Gastrocnemius medialis (tissue), 4 donors: ENCODE measurements around the gene PRKCE. TPM values are rescaled to one million over a fixed set of nuclear protein-coding genes. Genes with fewer than 3 reads are reported as not detected.

Source experiments
- ATAC-seq, 2 donors: fragments of 150-250 bp; one replicate each; pipeline ENCODE4 v1.9.1; 2016
- DNase-seq, 2 donors: peaks; one replicate each; pipeline ENCODE4 v3.0.0-alpha.2; 2019
- H3K27ac ChIP-seq, 4 donors: fragments of 200-600 bp; sonication (generic); 1 replicate in 1 of 4; 2 replicates in 3 of 4; pipeline ENCODE4 v1.5.1; 2016 to 2018; ENCODE audit warnings: mild to moderate bottlenecking in 2 of 4, moderate library complexity in 1 of 4
- H3K27me3 ChIP-seq, 3 donors: fragments of 200-600 bp; sonication (generic) in 2 of 3; 1 replicate in 1 of 3; 2 replicates in 2 of 3; pipeline versions ENCODE4 v1.5.1 to v1.6.0; 2016 to 2019; ENCODE audit warnings: mild to moderate bottlenecking in 1 of 3, moderate library complexity in 1 of 3
- H3K36me3 ChIP-seq, 2 donors: fragments of 200-600 bp; sonication (generic) in 1 of 2; one replicate each; pipeline ENCODE4 v1.5.1; 2017 to 2018
- H3K4me1 ChIP-seq, 2 donors: fragments of 200-600 bp; sonication (generic) in 1 of 2; one replicate each; pipeline ENCODE4 v1.5.1; 2016 to 2017; ENCODE audit warnings: mild to moderate bottlenecking in 2 of 2
- H3K4me3 ChIP-seq, 4 donors: fragments of 200-600 bp; sonication (generic) in 3 of 4; 1 replicate in 1 of 4; 2 replicates in 3 of 4; pipeline ENCODE4 v1.5.1; 2016 to 2019; ENCODE audit warnings: mild to moderate bottlenecking in 2 of 4
- H3K9me3 ChIP-seq, 3 donors: fragments of 200-600 bp; sonication (generic) in 2 of 3; 1 replicate in 1 of 3; 2 replicates in 2 of 3; pipeline ENCODE4 v1.5.1; 2016 to 2019
- CTCF ChIP-seq, 5 experiments: fragments of 450-650 bp in 3 of 5; fragments of 200-600 bp in 2 of 5; sonication (generic) in 2 of 5; IDR thresholded peaks in 4 of 5; conservative IDR thresholded peaks in 1 of 5; 1 replicate in 4 of 5; 2 replicates in 1 of 5; pipeline ENCODE4 v1.5.1; 2016 to 2019; ENCODE audit warnings: antibody characterized with exemption in 5 of 5, mild to moderate bottlenecking in 3 of 5, moderate library complexity in 3 of 5
- POLR2A ChIP-seq, 2 donors: fragments of 450-650 bp; IDR thresholded peaks; one replicate each; pipeline ENCODE4 v1.6.1; 2017; ENCODE audit warnings: antibody characterized with exemption in 2 of 2, mild to moderate bottlenecking in 2 of 2, moderate library complexity in 2 of 2
- in situ Hi-C, 4 donors: fragments of 200-750 bp; cut with MboI; loops; one replicate each; pipeline versions ENCODE4 v1.15.0 to v1.8.0; 2017; ENCODE audit warnings: low sequenced_read_pairs in 4 of 4
- intact Hi-C: fragments of 100-400 bp; cut with DNase I; formaldehyde crosslinking; loops from one replicate; pipeline ENCODE4 v1.15.1; 2023; ENCODE audit warnings: low total_unique reads
- total RNA-seq, 4 donors: library from RNA; depleted of rRNA; stranded (reverse); fragments of >200 nt; gene quantifications; one replicate each; pipeline versions ENCODE4 v1.1.0 to v1.2.3, GENCODE V29; 2016

The PRKCE gene
- total RNA-seq, 4 donors from 2014 or later: 5.8 to 28.9 (median 11.8) TPM

GRCh38 chr2:45964906-45965305, 313.4 kb downstream of the PRKCE start:
- no peak for DNase-seq
- Histone ChIP-seq H3K27me3 (no peaks in the 10 kb centered on the region), H3K27ac (peak overlapping the region in 1 of 4 donors; percentile 11), H3K4me1 (peaks cover 9 to 38% of the 10 kb centered on the region in 2 donors), H3K4me3 (no peak overlapping the region), H3K36me3 (no peaks in the 10 kb centered on the region), H3K9me3 (no peaks in the 10 kb centered on the region)
- ATAC-seq: no peak
- intact Hi-C loops (no loop called here), in situ Hi-C loops (no loop called here)
- no peak for TF ChIP-seq POLR2A (IDR thresholded peaks at IDR 0.05)
- no peak for TF ChIP-seq CTCF (IDR thresholded peaks at IDR 0.05 in 4 of 5, conservative IDR thresholded peaks at IDR 0.05 in 1 of 5)

- no peaks in the 10 kb centered on the region for H3K36me3 ChIP-seq
- in situ Hi-C loops (no loop called here), intact Hi-C loops (no loop called here)
- ATAC-seq (no peak), DNase-seq (no peak)
- no peak overlapping the region for H3K4me3 ChIP-seq
- H3K4me1 ChIP-seq: peaks cover 4 to 31% of the 10 kb centered on the region in 2 donors
- no peak overlapping the region for H3K27ac ChIP-seq
- TF ChIP-seq CTCF (IDR thresholded peaks at IDR 0.05 in 4 of 5, conservative IDR thresholded peaks at IDR 0.05 in 1 of 5): no peak
- no peak for TF ChIP-seq POLR2A (IDR thresholded peaks at IDR 0.05)
- H3K9me3 ChIP-seq: no peaks in the 10 kb centered on the region
- no peaks in the 10 kb centered on the region for H3K27me3 ChIP-seq
These were observed 314.5 kb downstream of the PRKCE start for GRCh38 chr2:45965871-45966498.

- no peaks in the 10 kb centered on the region for H3K9me3 ChIP-seq
- DNase-seq (no peak), ATAC-seq (peak in 1 of 2 donors; percentile 30)
- H3K4me1 ChIP-seq: peaks cover 0 to 9% of the 10 kb centered on the region in 2 donors
- TF ChIP-seq POLR2A (IDR thresholded peaks at IDR 0.05) (no peak), CTCF (IDR thresholded peaks at IDR 0.05 in 4 of 5, conservative IDR thresholded peaks at IDR 0.05 in 1 of 5) (no peak)
- H3K4me3 ChIP-seq: no peak overlapping the region
- H3K27me3 ChIP-seq: no peaks in the 10 kb centered on the region
- no peak overlapping the region for H3K27ac ChIP-seq
- H3K36me3 ChIP-seq: no peaks in the 10 kb centered on the region
- in situ Hi-C loops (no loop called here), intact Hi-C loops (no loop called here)
These were observed 317.6 kb downstream of the PRKCE start for GRCh38 chr2:45968946-45969584.

GRCh38 chr2:45973426-45973825, 322.0 kb downstream of the PRKCE start:
- Histone ChIP-seq H3K4me1 (no peaks in the 10 kb centered on the region), H3K4me3 (no peak overlapping the region), H3K27ac (no peak overlapping the region), H3K36me3 (no peaks in the 10 kb centered on the region), H3K27me3 (no peaks in the 10 kb centered on the region), H3K9me3 (no peaks in the 10 kb centered on the region)
- no peak for DNase-seq
- intact Hi-C loops: no loop called here
- TF ChIP-seq POLR2A (IDR thresholded peaks at IDR 0.05) (no peak), CTCF (IDR thresholded peaks at IDR 0.05 in 4 of 5, conservative IDR thresholded peaks at IDR 0.05 in 1 of 5) (no peak)
- in situ Hi-C loops: no loop called here
- ATAC-seq: no peak
